ENCODE results near the gene GCLC. TPM values are rescaled to one million over a fixed set of nuclear protein-coding genes. Genes with fewer than 3 reads are reported as not detected.

Gene GCLC
- total and polyA plus RNA-seq, 9 of the 15 experiments (the other 6 are each of a cell fraction or from before 2014, with no cell fraction given), result 3.9 to 20.0 (median 9.4) TPM

GRCh38 chr6:53536561-53536960, 8.3 kb downstream of the GCLC start (continued):
- TF ChIP-seq CHD7 (IDR thresholded peaks at IDR 0.05; ENCODE audit: low read depth, low read length) (no peak), CBX5 (IDR thresholded peaks at IDR 0.05; ENCODE audit: borderline replicate concordance, low read depth) (no peak), TRIM24 (IDR thresholded peaks at IDR 0.05) (no peak), EP300 (IDR thresholded peaks at IDR 0.05; ENCODE audit: low read length) (no peak), RFX5 (IDR thresholded peaks at IDR 0.05; ENCODE audit: low read depth, low read length) (no peak), ILF3 (IDR thresholded peaks at IDR 0.05; ENCODE audit: borderline replicate concordance) (no peak)

Measured in K562 (cell line).